Stimulated activated CD4-positive, alpha-beta T cell treated with anti-CD3 and anti-CD28 coated beads, Interleukin-2, amount 100 ng/mL, for 4 hours (primary cell): Measurements from ENCODE around the gene PEX14.
"Not testable (repeated sequence)": the region's sequence is repeated elsewhere in the genome, so short reads cannot be mapped to it uniquely, and the experiment has no call there.

ENCODE experiments used
- DNase-seq: peaks from one replicate; pipeline ENCODE4 v3.0.0-alpha.2; 2020; ENCODE audit warnings: low read depth

The PEX14 gene, protein sequence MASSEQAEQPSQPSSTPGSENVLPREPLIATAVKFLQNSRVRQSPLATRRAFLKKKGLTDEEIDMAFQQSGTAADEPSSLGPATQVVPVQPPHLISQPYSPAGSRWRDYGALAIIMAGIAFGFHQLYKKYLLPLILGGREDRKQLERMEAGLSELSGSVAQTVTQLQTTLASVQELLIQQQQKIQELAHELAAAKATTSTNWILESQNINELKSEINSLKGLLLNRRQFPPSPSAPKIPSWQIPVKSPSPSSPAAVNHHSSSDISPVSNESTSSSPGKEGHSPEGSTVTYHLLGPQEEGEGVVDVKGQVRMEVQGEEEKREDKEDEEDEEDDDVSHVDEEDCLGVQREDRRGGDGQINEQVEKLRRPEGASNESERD

DNA sequence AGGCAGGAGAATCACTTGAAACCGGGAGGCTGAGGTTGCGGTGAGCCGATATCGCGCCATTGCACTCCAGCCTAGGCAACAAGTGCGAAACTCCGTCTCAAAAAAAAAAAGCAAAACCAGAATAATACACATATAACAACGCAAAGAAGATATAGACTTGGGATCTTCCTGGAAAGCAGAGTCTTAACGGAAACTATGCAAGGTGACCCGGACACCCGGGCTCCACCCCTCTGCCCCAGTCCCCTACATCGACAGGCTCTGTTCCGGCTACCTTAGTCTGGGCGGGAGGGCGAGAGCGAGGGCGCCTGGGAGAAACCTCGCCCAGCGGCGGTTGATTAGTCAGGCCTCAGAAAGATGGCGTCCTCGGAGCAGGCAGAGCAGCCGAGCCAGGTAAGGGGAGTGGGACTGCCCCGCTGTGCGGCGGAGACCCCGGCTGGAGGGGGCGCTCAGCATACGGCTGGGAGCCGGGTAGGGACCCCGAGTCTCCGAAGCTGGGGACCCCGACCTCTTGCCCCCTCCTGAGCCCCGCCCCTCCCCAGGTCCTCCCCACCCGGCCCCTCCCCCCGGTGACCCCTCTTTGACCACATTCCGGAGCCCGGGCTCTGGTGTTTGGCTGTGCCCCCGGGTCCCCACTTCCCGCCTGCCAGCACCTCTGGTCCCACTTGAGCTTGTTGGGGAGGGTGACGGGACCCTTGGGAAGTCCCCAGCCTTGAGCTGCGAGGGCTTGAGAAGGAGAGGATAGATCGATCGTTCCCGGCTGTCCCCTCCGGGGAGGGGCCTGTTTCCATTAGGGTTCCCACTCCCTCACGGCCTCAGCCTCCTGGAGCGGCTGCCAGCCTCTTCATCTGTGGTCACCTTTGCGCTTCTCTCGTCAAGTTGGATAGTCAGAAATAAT is at the start of gene PEX14:
TSS of gene PEX14 (plus strand) at position 338 of the 895 bp plus-strand sequence. CDS start at position 355, 17 bp downstream.
- peak; percentile 79 for DNase-seq

DNA sequence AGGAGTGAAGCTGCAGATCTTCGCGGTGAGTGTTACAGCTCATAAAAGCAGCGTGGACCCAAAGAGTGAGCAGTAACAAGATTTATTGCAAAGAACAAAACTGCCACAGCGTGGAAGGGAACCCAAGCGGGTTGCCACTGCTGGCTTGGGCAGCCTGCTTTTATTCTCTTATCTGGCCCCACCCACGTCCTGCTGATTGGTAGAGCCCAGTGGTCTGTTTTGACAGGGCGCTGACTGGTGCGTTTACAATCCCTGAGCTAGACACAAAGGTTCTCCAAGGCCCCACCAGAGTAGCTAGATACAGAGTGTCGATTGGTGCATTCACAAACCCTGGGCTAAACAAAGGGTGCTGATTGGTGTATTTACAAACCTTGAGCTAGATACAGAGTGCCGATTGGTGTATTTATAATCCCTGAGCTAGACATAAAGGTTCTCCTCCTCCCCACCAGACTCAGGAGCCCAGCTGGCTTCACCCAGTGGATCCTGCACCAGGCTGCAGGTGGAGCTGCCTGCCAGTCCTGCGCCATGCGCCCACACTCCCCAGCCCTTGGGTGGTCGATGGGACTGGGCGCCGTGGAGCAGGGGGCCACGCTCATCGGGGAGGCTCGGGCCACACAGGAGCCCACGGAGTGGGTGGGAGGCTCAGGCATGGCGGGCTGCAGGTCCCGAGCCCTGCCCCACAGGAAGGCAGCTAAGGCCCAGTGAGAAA is 48.8 kb upstream of the PEX14 start:
- DNase-seq, result not testable (repeated sequence)

DNA sequence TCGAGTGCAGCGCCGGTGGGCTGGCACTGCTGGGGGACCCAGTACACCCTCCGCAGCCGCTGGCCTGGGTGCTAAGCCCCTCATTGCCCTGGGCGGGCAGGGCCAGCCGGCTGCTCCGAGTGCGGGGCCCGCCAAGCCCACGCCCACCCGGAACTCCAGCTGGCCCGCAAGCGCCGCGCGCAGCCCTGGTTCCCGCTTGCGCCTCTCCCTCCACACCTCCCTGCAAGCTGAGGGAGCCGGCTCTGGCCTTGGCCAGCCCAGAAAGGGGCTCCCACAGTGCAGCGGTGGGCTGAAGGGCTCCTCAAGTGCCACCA is 48.3 kb upstream of the PEX14 start:
- DNase-seq, result not testable (repeated sequence)

DNA sequence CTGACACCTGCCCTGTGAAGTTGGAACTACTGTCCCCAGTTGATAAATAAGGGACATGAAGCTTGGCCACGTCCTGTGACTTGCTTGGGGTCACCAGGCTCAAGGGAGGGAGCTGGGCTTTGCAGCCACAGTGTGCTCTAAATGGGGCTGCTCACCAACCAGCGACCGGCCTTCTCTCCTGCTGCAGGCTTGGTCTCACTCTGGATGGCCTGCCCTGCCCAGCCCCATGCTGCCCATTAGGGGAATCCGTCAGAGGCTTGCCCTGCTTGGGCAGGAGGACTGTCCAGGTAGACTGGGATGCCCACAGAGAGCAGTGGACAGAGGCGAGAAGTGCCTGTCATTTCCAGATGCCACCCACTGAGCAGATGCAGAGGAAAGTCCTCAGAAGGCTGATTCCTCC is 45.8 kb upstream of the PEX14 start:
- no peak for DNase-seq

DNA sequence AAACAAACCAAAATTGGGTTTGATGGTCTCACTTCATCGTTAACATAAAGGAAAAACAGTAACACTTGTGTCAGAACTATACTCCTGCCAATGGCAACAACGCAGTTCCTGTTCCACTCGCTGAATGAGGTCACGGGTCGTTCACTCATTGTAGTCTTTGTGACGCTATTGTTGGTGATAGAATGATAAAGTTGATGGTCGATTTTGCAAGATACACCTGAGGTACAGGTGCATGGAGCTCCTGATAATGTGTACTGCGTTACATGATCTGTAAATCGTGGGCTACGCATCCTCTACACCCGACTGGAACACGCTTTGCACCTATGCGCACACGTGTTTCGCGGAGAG is 44.9 kb upstream of the PEX14 start:
- no peak for DNase-seq

DNA sequence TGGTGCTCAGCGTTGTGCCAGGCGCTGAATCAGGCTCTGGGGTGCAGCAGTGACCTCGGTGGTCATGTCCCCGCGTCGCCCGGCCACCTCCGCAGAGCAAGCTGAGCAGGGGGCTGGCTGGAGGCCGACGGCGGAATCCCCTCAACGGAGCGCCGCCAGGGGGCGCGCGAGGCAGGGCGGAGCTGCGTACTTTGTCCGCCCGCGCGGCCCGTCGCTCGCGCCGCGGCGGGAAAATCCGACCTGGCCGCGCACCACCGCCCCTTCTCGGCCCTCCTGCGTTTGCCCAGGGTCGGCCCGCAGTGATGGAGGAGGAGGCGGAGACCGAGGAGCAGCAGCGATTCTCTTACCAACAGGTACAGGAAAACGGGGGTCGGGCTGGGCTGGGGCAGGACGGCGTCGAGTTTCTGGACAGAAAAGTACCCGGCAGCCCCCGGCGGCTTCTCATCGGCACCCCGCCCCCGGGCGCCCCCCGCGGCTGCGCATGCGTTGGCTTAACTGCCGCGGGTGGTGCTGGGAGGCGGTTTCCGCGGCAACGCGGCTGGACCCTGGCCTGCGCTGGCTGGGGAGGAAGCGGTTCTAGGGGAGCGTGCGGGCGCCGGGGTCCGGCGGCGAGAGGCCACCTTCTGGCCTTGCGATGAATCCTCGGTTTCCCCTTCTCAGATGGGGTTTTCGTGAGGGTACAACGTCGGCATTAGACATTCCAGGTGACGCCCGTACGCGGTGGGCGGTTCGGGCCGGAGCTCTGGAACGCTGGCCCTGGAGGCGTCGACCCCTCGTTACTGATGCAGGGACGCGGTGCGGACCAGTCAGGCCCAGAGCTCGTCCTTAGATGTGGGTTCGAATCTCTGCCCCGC is 44.3 kb upstream of the PEX14 start, which contains the start of gene CENPS:
TSS of gene CENPS (plus strand) at position 218 of the 854 bp plus-strand sequence. CDS start at position 303, 85 bp downstream.
- peak; percentile 90 for DNase-seq

DNA sequence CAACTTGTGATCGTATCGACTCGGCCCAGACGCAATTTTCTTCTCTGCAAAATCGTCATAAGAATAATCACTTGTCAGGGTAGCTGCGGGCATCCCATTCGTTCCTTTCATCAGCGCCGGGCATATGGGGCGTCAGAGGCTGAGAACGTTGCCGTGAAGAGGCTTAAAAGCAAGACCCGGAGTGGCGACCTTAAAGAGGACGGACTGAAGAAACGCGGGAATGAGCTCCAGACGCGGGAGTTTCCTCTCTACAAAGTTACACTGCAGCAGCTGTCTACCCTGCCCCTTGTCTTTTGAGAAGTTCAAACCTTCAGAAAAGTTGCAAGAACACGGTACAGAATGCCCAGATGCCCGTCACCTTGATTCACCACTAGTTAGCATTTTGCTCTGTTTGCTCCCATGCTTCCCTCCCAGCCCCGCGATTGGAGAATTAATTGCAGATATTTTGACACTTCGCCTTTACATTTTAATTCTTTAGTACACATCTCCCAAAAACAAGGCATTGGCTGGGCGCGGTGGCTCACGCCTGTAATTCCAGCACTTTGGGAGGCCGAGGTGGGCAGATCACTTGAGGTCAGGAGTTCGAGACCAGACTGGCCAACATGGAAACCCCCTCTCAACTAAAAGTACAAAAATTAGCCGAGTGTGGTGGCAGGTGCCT is 43.5 kb upstream of the PEX14 start:
- no peak for DNase-seq

DNA sequence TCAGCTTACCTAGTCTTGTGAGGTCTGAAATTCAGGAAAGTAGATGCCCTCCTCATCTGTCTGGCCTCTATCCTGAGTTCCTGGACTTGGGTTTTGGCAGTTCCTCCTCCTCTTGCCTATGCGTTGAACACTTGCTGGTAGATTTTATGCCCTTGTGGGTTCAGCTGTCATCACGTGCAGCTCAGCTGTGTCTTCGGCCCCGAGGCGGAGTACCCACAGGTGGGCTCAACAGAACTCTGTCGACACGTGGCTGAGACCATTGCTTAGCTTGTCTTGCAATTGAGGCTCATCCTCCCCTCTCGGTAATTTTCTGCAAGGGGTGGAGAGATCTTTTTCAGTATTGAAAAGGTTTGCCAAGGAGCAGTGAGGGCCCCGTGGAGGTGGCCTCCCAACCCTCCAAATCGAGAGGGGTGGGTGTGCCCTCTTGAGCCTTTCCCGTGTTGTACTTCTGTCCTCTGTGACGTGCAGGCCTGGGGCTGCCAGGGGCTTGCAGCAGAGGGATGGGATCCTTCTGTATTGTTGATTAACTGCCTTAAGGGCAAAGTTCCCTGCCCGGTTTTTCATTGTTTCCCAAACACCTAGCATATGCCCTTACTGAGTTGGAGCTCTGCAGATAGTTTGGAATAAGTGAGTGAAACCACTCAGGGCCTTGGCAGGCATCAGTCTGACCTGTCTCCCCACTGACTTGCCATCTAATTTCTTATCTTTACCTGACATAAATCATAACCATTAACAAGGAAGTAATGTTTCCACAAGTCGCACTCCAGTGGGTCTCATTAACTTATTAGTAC is 41.6 kb upstream of the PEX14 start:
- no peak for DNase-seq

DNA sequence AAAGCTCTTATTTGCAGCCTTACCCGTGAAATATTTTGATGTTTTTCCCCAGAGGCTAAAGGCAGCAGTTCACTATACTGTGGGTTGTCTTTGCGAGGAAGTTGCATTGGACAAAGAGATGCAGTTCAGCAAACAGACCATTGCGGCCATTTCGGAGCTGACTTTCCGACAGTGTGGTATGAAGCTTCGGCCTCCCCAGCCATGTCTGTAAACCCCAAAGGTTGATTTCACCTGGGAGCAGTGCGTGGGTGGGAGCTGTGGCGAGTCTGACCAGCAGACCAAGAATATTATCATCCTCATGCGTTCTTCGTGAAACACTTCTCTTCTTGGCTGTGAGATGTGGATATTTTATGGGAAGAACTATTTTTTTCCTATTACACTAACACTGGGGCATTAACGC is 41.0 kb upstream of the PEX14 start:
- DNase-seq, result no peak

DNA sequence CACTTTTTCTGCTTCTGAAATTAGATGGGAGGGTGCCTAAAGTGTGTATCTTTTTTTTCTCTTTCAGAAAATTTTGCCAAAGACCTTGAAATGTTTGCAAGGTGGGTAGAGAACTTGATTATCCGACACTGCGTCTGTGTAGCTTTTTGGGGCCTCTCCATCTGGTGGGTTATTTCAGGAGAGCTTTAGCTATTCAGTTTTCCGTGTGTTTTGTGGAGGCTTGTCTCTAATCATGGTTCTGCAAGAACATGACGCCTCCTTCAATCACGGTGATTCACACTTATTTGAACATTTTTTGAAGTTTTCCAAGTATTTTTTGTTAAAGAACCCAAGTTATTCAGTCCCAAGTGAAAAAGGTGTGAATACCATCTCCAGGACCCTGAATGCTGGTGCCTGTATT is 40.2 kb upstream of the PEX14 start:
- no peak for DNase-seq

DNA sequence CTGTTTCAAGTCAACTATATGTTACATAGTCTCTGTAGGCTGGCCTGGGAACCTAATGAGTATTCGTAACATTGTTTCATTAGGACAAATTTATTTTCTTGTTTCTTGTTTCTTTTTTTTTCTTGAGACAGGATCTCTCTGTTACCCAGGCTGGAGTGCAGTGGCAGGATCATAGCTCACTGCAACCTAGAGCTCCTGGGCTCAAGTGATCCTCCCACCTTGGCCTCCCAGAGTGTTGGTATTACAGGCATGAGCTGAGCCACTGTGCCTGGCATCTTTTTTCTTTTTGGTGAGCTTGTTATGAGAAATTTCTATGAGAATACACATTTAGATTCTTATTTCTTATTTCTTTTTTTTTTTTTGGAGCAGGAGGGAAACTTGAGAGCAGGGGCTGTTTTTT is 37.7 kb upstream of the PEX14 start:
- DNase-seq, result no peak

DNA sequence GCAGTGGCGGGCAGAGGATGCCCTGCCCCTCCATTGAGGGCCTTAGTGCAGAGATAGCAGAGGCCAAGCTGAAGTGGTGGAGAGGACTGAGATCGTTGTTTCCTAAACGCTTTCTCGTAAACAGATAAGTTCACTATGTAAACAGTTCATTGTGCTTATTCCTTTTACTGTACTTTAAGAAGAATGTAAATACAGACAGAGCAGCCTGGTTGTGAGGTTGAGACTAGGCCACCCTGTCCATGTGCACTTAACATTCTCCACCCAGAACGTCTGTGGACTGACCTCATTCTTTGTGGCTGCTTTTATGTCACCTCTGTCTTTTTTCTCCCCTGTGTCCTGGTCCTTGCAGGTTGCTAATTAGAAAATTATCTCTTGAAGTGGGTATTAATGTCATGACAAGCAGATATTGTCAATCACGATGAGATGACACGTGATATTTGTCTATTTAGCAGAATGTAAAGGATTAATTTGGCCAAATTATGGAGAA is 36.0 kb upstream of the PEX14 start:
- no peak for DNase-seq

DNA sequence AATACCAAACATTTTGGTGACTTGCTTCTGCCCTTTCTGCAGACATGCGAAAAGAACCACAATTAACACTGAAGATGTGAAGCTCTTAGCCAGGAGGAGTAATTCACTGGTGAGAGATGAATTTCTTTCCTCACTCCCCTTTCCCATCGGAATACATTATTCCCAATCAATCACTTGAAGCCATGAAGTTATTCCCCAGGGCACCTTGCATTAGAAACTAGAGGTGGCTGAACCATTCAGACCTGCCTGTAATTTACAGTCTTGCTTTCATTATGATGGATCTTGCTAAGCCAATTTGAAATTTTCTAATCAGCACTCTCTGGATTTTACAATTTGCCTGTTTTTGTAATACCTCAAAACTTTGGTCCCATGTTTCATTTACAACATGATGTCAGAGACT is 34.4 kb upstream of the PEX14 start:
- DNase-seq, result no peak

DNA sequence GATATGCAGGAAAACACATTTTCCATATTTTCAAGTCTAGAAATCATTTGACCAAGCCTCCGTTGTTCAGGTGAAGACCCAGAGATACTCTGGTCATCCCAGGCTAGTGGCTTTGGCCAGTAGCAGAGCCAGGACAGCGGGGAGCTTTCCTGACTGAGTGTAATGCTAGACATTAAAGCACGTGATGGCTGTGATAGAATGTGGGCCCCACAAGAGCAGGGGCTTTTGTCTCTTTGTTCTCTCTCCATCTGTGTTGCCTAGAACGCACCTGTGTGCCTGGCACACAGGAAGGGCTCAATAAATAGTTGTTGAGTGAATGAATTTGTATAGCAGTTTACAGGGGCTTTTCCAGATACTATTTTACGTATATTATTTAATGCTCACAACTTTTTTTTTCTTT is 34.0 kb upstream of the PEX14 start:
- DNase-seq, result no peak

DNA sequence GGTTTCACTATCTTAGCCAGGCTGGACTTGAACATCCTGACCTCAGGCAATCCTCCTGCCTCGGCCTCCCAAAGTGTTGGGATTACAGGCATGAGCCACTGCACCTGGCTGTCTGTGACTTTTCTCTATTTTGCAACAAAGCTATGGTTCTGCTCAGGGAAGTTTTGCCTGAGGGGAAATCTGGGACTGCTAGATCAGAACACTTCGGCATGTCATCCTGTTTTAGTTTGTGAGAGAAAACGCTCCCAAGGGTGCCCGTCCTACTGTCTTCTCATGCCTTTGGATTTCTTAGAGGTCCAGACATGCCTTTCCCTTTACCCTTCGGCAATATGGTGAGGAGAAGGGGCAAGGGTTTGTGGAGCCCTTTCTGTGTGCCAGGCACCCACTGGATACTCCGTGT is 30.5 kb upstream of the PEX14 start:
- no peak for DNase-seq

DNA sequence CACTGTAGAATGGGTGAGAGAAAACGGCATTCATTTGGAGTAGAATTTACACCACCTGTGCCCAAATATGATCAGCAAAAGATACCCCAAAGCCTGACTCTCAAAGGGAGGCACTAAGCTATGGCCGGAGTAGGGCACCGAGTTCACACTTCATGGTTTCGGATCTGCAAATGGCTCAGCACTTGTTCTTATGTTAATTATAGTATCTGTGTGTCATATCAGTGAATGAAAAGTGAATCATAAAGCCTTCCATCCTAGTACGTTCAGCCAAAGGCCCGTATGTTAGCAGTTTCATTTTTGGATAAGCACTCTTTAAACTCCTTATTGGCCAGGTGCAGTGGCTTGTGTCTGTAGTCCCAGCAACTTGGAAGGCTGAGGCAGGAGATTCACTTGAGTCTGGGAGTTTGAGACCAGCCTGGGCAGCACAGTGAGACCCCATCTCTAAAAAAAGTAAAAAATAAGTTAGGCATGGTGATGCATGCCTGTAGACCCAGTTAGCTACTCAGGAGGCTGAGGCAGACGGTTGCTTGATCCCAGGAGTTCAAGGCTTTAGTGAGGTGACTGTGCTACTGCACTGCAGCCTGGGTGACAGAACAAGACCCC is 29.9 kb upstream of the PEX14 start:
- DNase-seq, result no peak

DNA sequence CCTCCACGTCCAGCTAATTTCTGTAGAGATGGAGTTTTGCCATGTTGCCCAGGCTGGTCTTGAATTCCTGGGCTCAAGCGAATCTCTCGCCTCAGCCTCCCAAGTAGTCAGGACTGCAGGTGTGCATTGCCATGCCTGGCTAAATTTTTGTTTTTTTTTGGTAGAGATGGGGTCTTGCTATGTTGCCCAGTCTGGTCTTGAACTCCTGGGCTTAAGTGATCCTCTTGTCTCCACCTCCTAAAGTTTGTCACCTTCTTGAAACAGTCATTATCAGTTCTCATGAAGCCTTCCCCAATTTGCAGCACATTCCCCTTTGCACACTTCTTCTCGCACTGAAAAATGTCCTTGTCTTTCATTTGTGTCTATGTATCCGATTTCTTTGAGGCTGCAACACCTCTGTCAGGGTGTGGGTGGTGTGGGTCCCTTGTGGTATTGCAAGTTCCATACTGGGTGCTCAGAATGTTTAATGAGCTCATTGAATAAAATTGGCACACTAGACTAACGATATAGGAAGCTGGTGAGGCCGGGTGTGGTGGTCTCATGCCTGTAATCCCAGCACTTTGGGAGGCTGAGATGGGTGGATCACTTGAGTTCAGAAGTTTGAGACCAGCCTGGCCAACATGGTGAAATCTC is 27.8 kb upstream of the PEX14 start:
- no peak for DNase-seq

DNA sequence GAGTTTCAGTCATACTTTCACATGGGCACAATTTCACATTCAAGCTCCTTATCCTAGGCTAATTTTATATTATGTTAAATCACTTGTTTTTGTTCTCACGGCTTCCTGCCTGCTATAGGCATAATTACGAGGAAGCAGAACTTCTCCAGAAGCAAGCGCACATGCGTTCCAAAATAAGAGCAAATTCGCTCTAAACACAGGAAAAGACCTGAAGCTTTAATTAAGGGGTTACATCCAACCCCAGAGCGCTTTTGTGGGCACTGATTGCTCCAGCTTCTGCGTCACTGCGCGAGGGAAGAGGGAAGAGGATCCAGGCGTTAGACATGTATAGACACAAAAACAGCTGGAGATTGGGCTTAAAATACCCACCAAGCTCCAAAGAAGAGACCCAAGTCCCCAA is 25.0 kb upstream of the PEX14 start, which contains the start of gene CORT:
TSS of gene CORT (plus strand) at position 281 of the 400 bp plus-strand sequence. CDS start 193 bp downstream, outside the sequence.
- no peak for DNase-seq

DNA sequence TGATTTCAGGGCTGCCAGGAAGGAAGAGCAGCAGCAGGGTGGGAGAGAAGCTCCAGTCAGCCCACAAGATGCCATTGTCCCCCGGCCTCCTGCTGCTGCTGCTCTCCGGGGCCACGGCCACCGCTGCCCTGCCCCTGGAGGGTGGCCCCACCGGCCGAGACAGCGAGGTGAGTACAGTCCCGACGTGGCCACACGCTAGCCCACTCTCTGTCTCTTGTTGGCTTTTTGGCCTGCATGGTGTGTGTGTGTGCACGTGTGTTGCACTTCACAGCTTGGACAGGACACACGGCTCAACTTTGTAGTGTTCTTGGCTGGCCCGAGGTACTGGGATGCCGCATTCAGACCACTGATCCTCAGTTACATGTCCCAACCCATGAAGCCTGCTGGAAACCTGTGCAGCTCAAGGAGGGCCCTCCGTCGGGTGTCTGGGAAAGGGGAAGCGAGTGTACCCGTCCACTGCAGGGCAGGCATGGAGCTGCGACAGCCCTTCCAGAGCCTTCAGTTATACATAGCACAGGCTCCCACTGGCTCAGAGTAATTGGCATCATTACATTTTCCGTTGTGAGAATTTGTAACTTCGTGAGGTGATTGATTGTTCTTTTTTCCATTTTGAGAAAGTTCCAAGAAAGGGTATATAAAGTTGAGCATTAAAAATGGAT is 24.5 kb upstream of the PEX14 start:
- DNase-seq, result no peak
